Measurements from ENCODE around the gene ZNF44. TPM values are rescaled to one million over a fixed set of nuclear protein-coding genes. Genes with fewer than 3 reads are reported as not detected.

The ZNF44 gene
- total RNA-seq, 4 donors from 2014 or later = 7.5 to 44.4 (median 23.5) TPM

DNA sequence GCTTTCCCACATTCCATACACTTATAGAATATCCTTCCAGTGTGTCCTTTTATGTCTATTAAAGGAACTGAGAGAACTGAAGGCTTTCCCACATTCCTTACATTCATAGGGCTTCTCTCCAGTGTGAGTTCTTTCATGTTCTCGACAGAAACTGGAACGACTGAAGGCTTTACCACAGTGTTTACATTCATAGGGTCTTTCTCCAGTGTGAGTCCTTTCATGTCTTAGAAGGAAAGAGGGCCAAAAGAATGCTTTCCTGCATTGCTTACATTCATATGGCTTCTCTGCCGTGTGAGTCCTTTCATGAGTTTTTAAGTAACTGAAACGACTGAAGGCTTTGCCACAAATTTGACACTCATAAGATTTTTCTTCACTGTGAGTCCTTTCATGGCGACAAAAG is 22.3 kb downstream of the ZNF44 start:
- peaks cover 79 to 83% of the 10 kb centered on the region in 2 donors for H3K9me3 ChIP-seq
- no peaks in the 10 kb centered on the region for H3K4me1 ChIP-seq
- TF ChIP-seq EP300 (IDR thresholded peaks at IDR 0.05; ENCODE audit: low read depth) = no peak
- in situ Hi-C loops (cut with MboI; ENCODE audit: low pct_ligation_motif_present in 1 of 4, low pct_unique_long_range_greater_than_20kb in 1 of 4, low sequenced_read_pairs in 3 of 4) = no loop called here
- no peak overlapping the region for H3K4me3 ChIP-seq
- WGBS, 2 donors (ENCODE audit: low coverage in 1 of 2) = 93 to 100% methylated on average over 3 to 5 of the region's 5 CpGs
- no peaks in the 10 kb centered on the region for H3K27me3 ChIP-seq
- no peak for DNase-seq
- peaks cover 7 to 65% (median 40%) of the 10 kb centered on the region in 4 donors for H3K36me3 ChIP-seq
- H3K27ac ChIP-seq = no peak overlapping the region
- intact Hi-C loops (cut with DNase I; ENCODE audit: low total_unique reads) = no loop called here

DNA sequence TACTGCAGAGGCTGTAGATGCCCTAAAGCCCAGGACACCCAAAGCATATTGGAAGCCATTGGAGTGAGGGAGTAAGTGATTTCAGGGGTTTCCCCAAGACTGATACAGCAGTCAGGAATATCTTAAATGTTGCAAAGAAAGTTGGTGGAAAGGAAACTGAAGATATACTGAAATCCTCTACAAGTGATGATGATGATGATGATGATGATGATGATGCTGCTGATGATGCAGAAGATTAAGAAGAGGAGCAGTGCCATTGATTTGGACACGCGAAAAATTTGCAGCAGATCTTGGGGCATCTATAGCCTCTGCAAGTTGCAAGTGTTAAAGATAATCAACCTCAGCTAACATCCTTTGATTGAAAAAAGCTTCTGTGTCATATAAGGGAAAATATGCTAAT is 23.8 kb downstream of the ZNF44 start:
- Histone ChIP-seq H3K4me3 (no peak overlapping the region), H3K36me3 (peaks cover 7 to 59% (median 36%) of the 10 kb centered on the region in 4 donors), H3K4me1 (no peaks in the 10 kb centered on the region), H3K9me3 (peaks cover 78 to 80% of the 10 kb centered on the region in 2 donors), H3K27me3 (no peaks in the 10 kb centered on the region), H3K27ac (no peak overlapping the region)
- in situ Hi-C loops (cut with MboI; ENCODE audit: low pct_ligation_motif_present in 1 of 4, low pct_unique_long_range_greater_than_20kb in 1 of 4, low sequenced_read_pairs in 3 of 4) (no loop called here), intact Hi-C loops (cut with DNase I; ENCODE audit: low total_unique reads) (no loop called here)
- no peak for DNase-seq
- no peak for TF ChIP-seq POLR2A (IDR thresholded peaks at IDR 0.05)
- 99 to 100% methylated on average over 2 of the region's 2 CpGs for WGBS, 2 donors (ENCODE audit: low coverage in 1 of 2)

DNA sequence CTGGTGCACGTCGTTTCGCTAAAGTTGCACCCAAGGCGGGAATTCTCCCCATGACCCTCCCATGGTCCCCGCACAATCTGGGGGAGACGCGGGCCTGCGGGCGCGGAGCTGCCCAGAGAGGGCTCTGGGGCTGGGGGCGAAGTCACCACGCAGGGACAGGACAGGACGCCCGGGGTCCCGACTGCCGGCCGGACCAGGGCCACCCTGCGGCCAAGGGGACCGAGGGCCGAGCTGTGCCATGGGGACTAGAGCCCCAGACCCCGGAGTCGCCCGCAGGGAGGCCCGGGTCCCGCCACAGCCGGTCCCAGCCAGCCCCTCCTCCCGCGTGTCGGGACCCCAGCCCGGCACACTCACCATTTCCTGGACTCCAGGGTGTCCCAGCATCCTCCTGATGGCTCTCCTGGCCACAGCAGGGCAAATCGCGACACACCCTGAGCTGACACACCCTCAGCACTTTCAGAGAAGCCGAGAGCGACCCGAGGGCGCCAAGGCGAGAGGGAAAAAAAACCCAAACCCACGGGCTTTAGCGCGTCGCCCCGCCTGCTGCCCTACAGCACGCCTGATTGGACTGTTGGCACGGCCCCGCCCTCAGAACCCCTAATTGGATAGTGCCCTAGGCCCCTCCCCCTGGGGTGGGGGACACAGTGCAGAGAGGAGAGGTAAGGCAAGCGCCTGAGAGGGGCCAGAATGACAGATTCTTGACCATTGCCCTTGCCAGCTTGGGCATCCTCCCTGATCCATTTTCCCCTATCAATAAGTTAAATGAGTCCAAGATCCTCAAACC is 28.6 kb downstream of the ZNF44 start:
- Histone ChIP-seq H3K4me1 (no peaks in the 10 kb centered on the region), H3K36me3 (peaks cover 0 to 12% (median 5%) of the 10 kb centered on the region in 4 donors), H3K9me3 (peaks cover 42 to 53% of the 10 kb centered on the region in 2 donors), H3K27me3 (no peaks in the 10 kb centered on the region), H3K27ac (no peak overlapping the region), H3K4me3 (no peak overlapping the region)
- no peak for TF ChIP-seq POLR2AphosphoS5 (IDR thresholded peaks at IDR 0.05)
- TF ChIP-seq, protein P1, sequence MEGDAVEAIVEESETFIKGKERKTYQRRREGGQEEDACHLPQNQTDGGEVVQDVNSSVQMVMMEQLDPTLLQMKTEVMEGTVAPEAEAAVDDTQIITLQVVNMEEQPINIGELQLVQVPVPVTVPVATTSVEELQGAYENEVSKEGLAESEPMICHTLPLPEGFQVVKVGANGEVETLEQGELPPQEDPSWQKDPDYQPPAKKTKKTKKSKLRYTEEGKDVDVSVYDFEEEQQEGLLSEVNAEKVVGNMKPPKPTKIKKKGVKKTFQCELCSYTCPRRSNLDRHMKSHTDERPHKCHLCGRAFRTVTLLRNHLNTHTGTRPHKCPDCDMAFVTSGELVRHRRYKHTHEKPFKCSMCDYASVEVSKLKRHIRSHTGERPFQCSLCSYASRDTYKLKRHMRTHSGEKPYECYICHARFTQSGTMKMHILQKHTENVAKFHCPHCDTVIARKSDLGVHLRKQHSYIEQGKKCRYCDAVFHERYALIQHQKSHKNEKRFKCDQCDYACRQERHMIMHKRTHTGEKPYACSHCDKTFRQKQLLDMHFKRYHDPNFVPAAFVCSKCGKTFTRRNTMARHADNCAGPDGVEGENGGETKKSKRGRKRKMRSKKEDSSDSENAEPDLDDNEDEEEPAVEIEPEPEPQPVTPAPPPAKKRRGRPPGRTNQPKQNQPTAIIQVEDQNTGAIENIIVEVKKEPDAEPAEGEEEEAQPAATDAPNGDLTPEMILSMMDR (IDR thresholded peaks at IDR 0.05) = no peak
- no peak for TF ChIP-seq EP300 (IDR thresholded peaks at IDR 0.05; ENCODE audit: low read depth)
- TF ChIP-seq POLR2A (IDR thresholded peaks at IDR 0.05) = no peak
- intact Hi-C loops (cut with DNase I; ENCODE audit: low total_unique reads) (no loop called here), in situ Hi-C loops (cut with MboI; ENCODE audit: low pct_ligation_motif_present in 1 of 4, low pct_unique_long_range_greater_than_20kb in 1 of 4, low sequenced_read_pairs in 3 of 4) (no loop called here)
- DNase-seq = no peak
- WGBS, 2 donors (ENCODE audit: low coverage in 1 of 2) = 94 to 100% methylated on average over 4 to 37 of the region's 46 CpGs

DNA sequence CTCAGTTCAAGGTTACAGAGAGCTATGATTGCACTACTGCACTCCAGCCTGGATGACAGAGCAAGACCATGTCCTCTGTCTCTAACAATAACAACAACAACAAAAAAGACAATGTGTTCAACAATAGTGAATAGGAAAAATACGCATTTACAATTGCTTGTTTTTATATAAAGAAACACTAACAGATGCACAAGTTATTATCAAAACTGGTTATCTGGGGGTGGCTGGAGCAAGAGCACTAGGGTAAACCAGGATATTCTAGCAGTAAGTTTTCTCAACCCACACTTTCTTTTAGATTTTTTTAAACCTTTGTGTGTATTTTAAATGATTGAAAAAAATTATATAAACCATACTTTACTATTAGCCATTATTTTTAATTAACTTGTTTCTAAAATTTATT is 33.1 kb downstream of the ZNF44 start:
- TF ChIP-seq POLR2A (IDR thresholded peaks at IDR 0.05) (no peak), EP300 (IDR thresholded peaks at IDR 0.05; ENCODE audit: low read depth) (no peak), POLR2AphosphoS5 (IDR thresholded peaks at IDR 0.05) (no peak)
- TF ChIP-seq, protein P1 (IDR thresholded peaks at IDR 0.05) = no peak
- no peak for DNase-seq
- in situ Hi-C loops (cut with MboI; ENCODE audit: low pct_ligation_motif_present in 1 of 4, low pct_unique_long_range_greater_than_20kb in 1 of 4, low sequenced_read_pairs in 3 of 4) = no loop called here
- no peak overlapping the region for H3K4me3 ChIP-seq
- intact Hi-C loops (cut with DNase I; ENCODE audit: low total_unique reads) = no loop called here
- peaks cover 14 to 28% of the 10 kb centered on the region in 2 donors for H3K9me3 ChIP-seq
- no peaks in the 10 kb centered on the region for H3K36me3 ChIP-seq
- no peak overlapping the region for H3K27ac ChIP-seq
- 90 to 100% methylated on average over 1 of the region's 1 CpG for WGBS, 2 donors (ENCODE audit: low coverage in 1 of 2)
- no peaks in the 10 kb centered on the region for H3K27me3 ChIP-seq
- no peaks in the 10 kb centered on the region for H3K4me1 ChIP-seq

DNA sequence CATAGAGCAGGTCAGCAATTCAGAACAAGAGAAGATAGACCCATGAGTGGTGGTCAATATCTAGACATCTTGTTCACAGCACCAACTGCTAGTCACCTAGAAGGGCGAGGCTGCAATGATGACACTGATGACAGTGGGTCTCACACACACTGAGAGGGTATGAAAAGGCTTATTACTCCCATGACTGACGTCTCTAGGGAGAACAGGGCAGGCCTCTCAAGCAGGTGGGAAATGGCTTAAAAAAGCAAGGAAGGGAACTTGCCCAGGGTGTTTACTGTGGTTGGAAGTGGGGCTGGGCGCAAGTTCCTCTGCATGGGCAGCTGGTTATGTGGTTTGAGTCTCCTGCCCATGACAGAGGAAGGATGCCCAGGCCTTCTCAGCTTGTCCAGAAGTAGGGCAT is 33.8 kb downstream of the ZNF44 start:
- Histone ChIP-seq H3K27ac (no peak overlapping the region), H3K4me1 (no peaks in the 10 kb centered on the region), H3K36me3 (no peaks in the 10 kb centered on the region), H3K9me3 (peaks cover 7 to 22% of the 10 kb centered on the region in 2 donors), H3K4me3 (no peak overlapping the region), H3K27me3 (no peaks in the 10 kb centered on the region)
- in situ Hi-C loops (cut with MboI; ENCODE audit: low pct_ligation_motif_present in 1 of 4, low pct_unique_long_range_greater_than_20kb in 1 of 4, low sequenced_read_pairs in 3 of 4) (no loop called here), intact Hi-C loops (cut with DNase I; ENCODE audit: low total_unique reads) (no loop called here)
- WGBS, 2 donors (ENCODE audit: low coverage in 1 of 2) = 76% methylated on average over 3 of the region's 3 CpGs; no CpG with 5 or more reads in 1 of the 2 donors
- DNase-seq = no peak
- TF ChIP-seq EP300 (IDR thresholded peaks at IDR 0.05; ENCODE audit: low read depth) (no peak), POLR2AphosphoS5 (IDR thresholded peaks at IDR 0.05) (no peak), POLR2A (IDR thresholded peaks at IDR 0.05) (no peak)
- TF ChIP-seq, protein P1 (IDR thresholded peaks at IDR 0.05) = no peak

All from transverse colon (tissue), 4 donors.